ENCODE data around the gene NUP50.

Gene NUP50

DNA sequence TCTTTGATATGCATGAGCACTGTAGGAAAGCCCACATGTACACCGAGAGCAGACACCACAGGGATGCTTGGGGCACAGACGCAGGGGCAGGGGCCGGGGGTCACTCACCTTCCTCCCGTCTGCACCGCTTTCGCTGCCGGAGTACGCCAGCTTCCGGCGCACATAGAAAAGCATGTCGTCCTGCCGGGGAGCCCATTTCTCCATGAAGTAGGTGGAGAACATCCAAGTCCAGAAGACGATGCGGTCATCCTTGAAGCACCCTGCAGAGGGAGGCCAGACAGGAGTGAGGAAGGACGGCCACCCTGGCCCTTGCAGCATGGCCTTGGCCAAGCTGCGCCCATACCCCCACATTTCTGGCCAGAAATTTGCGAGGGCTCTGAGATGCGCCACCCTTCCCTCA lies 48.1 kb downstream of the NUP50 start:
- Histone ChIP-seq H3K79me2 (no peaks in the 10 kb centered on the region), H3K9ac (no peak overlapping the region), H3K27ac (no peak overlapping the region), H3K9me3 (ENCODE audit: control insufficient read depth, low read length) (no peaks in the 10 kb centered on the region), H3K36me3 (ENCODE audit: control insufficient read depth, insufficient read depth, low read length) (no peaks in the 10 kb centered on the region), H3K27me3 (ENCODE audit: control insufficient read depth, insufficient read depth, low read length) (no peaks in the 10 kb centered on the region), H3K4me3 (ENCODE audit: low read depth, low read length) (no peak overlapping the region), H3K4me1 (no peaks in the 10 kb centered on the region), H2AFZ (no peak overlapping the region), H3K4me2 (ENCODE audit: low read length) (no peak overlapping the region)
- TF ChIP-seq, protein P1, sequence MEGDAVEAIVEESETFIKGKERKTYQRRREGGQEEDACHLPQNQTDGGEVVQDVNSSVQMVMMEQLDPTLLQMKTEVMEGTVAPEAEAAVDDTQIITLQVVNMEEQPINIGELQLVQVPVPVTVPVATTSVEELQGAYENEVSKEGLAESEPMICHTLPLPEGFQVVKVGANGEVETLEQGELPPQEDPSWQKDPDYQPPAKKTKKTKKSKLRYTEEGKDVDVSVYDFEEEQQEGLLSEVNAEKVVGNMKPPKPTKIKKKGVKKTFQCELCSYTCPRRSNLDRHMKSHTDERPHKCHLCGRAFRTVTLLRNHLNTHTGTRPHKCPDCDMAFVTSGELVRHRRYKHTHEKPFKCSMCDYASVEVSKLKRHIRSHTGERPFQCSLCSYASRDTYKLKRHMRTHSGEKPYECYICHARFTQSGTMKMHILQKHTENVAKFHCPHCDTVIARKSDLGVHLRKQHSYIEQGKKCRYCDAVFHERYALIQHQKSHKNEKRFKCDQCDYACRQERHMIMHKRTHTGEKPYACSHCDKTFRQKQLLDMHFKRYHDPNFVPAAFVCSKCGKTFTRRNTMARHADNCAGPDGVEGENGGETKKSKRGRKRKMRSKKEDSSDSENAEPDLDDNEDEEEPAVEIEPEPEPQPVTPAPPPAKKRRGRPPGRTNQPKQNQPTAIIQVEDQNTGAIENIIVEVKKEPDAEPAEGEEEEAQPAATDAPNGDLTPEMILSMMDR (IDR thresholded peaks at IDR 0.05), result no peak

DNA sequence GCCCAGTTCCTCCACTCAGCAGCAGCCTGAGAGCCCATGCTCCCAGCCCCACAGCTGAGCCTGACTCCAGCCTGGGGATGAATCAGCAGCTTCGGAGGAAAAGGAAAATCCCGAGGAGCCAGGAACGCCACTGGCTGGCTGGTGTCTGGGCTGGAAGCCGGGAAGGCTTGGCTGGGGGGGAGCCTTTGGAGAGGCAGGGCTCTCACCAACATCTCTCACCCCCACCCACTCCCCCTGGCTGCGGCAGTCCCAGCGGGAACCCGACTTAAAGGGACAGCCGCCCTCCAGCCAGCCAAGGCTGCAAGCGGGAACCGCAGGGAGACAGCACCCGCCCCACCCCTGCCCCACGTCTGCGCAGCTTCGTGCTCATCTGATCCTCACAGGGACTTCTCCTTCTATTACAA lies 48.6 kb downstream of the NUP50 start:
- Histone ChIP-seq H3K9ac (no peak overlapping the region), H3K4me1 (no peaks in the 10 kb centered on the region), H3K79me2 (no peaks in the 10 kb centered on the region), H3K4me2 (ENCODE audit: low read length) (no peak overlapping the region), H3K9me3 (ENCODE audit: control insufficient read depth, low read length) (no peaks in the 10 kb centered on the region), H3K27ac (no peak overlapping the region), H3K27me3 (ENCODE audit: control insufficient read depth, insufficient read depth, low read length) (no peaks in the 10 kb centered on the region), H3K4me3 (ENCODE audit: low read depth, low read length) (no peak overlapping the region), H2AFZ (no peak overlapping the region), H3K36me3 (ENCODE audit: control insufficient read depth, insufficient read depth, low read length) (no peaks in the 10 kb centered on the region)
- TF ChIP-seq, protein P1 (IDR thresholded peaks at IDR 0.05), result no peak

DNA sequence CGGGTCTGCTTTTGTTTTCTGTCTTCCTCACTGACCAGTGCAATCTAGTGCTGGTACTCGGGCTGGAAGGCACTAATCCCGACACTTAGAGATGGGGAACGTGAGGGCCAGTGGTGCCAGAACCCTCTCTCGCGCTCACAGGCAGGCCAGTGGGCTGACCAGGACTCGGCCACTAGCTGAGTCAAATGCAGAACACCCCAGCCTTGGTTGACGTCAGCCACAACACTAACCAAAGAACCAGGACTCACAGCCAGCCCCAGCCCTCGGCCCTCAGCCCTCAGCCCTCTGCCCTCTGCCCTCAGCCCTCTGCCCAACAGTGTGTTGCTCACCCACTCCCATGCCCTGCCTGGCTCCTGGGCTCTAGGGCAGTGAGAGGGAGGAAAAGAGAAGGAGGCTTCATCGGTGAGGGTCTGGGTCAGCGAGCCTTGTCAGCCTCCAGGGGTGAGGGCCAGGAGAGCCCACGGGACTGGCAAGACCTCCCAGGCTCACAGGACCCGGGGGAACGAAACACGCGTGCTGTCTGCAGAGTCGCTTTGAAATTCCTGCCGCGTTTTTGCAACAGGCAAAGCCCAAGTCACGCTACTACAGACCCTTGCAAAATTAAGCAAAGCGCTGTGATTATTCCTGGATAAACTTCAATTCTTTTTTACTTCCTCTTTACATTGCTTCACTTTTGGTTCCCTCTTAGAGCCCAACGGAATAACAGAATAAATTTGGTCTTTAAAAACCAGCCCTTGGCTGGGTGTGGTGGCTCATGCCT lies 49.4 kb downstream of the NUP50 start:
- Histone ChIP-seq H3K27ac (no peak overlapping the region), H3K79me2 (no peaks in the 10 kb centered on the region), H3K9me3 (ENCODE audit: control insufficient read depth, low read length) (no peaks in the 10 kb centered on the region), H3K4me1 (no peaks in the 10 kb centered on the region), H3K27me3 (ENCODE audit: control insufficient read depth, insufficient read depth, low read length) (no peaks in the 10 kb centered on the region), H3K9ac (no peak overlapping the region), H2AFZ (no peak overlapping the region), H3K36me3 (ENCODE audit: control insufficient read depth, insufficient read depth, low read length) (no peaks in the 10 kb centered on the region), H3K4me3 (ENCODE audit: low read depth, low read length) (no peak overlapping the region), H3K4me2 (ENCODE audit: low read length) (no peak overlapping the region)
- TF ChIP-seq, protein P1 (IDR thresholded peaks at IDR 0.05), result no peak

DNA sequence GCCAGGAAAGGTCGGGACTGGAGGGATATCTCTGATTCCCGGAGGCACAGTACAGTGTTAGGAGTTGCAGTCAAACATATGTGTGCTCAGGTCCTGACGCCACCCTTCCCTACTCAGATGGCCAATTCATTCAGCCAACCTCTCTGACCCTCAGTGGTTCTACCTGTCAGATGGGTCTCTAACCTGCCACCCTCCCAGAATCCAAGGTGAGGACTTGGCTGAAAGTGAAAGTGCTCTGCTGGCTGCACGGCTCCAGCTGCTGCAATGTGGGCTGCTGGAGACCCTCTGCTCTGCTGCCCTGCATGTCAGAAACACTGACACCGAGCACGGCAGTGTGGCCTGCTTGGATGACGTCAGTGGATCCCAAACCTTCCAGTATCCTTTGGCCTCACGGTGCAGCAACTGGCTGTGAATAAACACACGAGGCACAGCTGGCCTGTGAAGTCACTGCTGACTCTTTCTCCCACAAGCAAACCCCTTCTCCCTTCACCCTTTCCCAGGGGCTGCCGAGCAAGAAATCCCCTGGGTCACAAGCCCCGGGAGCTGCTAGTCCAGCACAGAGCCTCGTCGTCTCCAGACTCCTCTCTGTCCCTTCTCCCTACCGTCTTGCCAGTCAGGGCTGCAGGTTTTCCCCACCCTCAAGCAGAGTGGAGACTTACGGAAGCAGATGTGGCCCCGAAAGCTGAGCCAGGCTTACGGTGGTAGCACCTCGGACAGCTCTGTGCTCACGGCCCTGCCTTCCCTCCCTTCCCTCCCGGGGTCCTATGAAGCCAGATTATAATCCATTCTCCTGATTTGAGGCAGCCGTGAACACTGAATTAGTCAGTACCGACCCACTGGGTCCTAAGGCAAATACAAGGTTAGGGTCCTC lies 52.6 kb downstream of the NUP50 start:
- Histone ChIP-seq H3K4me2 (ENCODE audit: low read length) (no peak overlapping the region), H3K4me1 (no peaks in the 10 kb centered on the region), H3K9ac (no peak overlapping the region), H3K27ac (no peak overlapping the region), H3K36me3 (ENCODE audit: control insufficient read depth, insufficient read depth, low read length) (no peaks in the 10 kb centered on the region), H3K9me3 (ENCODE audit: control insufficient read depth, low read length) (no peaks in the 10 kb centered on the region), H2AFZ (no peak overlapping the region), H3K27me3 (ENCODE audit: control insufficient read depth, insufficient read depth, low read length) (no peaks in the 10 kb centered on the region), H3K4me3 (ENCODE audit: low read depth, low read length) (no peak overlapping the region), H3K79me2 (no peaks in the 10 kb centered on the region)
- TF ChIP-seq, protein P1 (IDR thresholded peaks at IDR 0.05), result no peak

Measured in parathyroid adenoma (tissue), 2 donors.